Measurements from ENCODE around the gene NELL1.

NELL1 gene

GRCh38 chr11:20739577-20739976 lies 70.2 kb downstream of the NELL1 start:
- DNase-seq (ENCODE audit: low read depth), result no peak
- no peak overlapping the region for H3K4me3 ChIP-seq (ENCODE audit: control insufficient read depth, low read depth, low read length)
- no peak for TF ChIP-seq CTCF (conservative IDR thresholded peaks at IDR 0.05; ENCODE audit: control insufficient read depth, insufficient read depth, low read depth, low read length)

GRCh38 chr11:20754933-20755332 lies 85.5 kb downstream of the NELL1 start:
- no peak for DNase-seq (ENCODE audit: low read depth)
- no peak for TF ChIP-seq CTCF (conservative IDR thresholded peaks at IDR 0.05; ENCODE audit: control insufficient read depth, insufficient read depth, low read depth, low read length)
- no peak overlapping the region for H3K4me3 ChIP-seq (ENCODE audit: control insufficient read depth, low read depth, low read length)

GRCh38 chr11:20759541-20759940 lies 90.2 kb downstream of the NELL1 start:
- no peak for TF ChIP-seq CTCF (conservative IDR thresholded peaks at IDR 0.05; ENCODE audit: control insufficient read depth, insufficient read depth, low read depth, low read length)
- no peak overlapping the region for H3K4me3 ChIP-seq (ENCODE audit: control insufficient read depth, low read depth, low read length)
- DNase-seq (ENCODE audit: low read depth), result no peak

GRCh38 chr11:20760811-20761210 lies 91.4 kb downstream of the NELL1 start:
- DNase-seq (ENCODE audit: low read depth), result no peak
- no peak overlapping the region for H3K4me3 ChIP-seq (ENCODE audit: control insufficient read depth, low read depth, low read length)
- no peak for TF ChIP-seq CTCF (conservative IDR thresholded peaks at IDR 0.05; ENCODE audit: control insufficient read depth, insufficient read depth, low read depth, low read length)

- no peak overlapping the region for H3K4me3 ChIP-seq (ENCODE audit: control insufficient read depth, low read depth, low read length)
- no peak for TF ChIP-seq CTCF (conservative IDR thresholded peaks at IDR 0.05; ENCODE audit: control insufficient read depth, insufficient read depth, low read depth, low read length)
- DNase-seq (ENCODE audit: low read depth), result no peak
Observed at GRCh38 chr11:20762116-20762844, 92.9 kb downstream of the NELL1 start.

- no peak for TF ChIP-seq CTCF (conservative IDR thresholded peaks at IDR 0.05; ENCODE audit: control insufficient read depth, insufficient read depth, low read depth, low read length)
- DNase-seq (ENCODE audit: low read depth), result no peak
- H3K4me3 ChIP-seq (ENCODE audit: control insufficient read depth, low read depth, low read length), result no peak overlapping the region
Observed at GRCh38 chr11:20762980-20763379, 93.6 kb downstream of the NELL1 start.
